GM19438 (cell line): ENCODE data around the gene CDH5.

Source experiments
- ATAC-seq: cut with Tn5 transposase; IDR thresholded peaks from one replicate; pipeline ENCODE4 v1.9.1; 2021; ENCODE audit warnings: low read depth; ENCODE audit not compliant: unreplicated experiment

CDH5 gene

GRCh38 chr16:66372078-66372897 is 5.8 kb downstream of the CDH5 start:
- no peak for ATAC-seq

- ATAC-seq: no peak
These were observed 6.3 kb downstream of the CDH5 start for GRCh38 chr16:66372898-66373155.

DNA sequence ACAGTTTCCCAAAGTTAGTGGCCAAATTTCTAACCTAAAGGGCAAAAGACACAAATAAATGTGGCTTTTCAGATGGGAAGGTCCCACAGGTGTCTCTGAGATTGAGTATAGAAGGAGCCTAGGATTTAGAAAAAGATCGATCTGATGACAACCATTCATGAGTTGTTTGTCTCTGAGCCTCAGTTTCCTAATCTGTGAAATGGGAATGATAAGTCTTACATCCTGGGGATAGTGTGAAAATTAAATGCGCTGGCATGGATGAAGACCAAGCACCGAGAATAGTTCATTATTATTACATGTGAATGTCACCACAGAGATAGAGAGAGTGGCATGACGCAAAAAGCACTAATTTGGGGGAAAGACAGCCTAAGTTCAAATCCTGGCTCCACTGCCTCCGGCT is 7.2 kb downstream of the CDH5 start:
- no peak for ATAC-seq

DNA sequence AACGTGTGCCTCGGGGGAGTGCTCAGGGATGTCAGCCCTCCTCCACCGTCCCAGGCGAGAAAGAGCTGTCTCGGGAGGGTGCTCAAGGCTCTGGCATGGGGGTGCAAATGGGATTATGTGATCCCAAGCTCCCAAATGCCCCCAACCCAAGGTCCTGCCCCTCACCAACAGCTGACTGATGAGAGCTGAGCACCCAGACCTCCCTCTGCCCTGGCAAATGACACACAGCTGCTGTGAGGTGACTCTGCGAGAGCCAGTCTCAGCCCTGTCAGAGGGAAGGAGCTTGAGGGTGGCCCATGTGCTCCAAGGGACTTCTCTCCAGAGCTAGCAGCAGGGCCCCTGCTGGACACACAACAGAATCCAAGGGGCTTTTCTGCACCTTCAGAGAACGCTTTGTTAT is 7.7 kb downstream of the CDH5 start:
- no peak for ATAC-seq

- no peak for ATAC-seq
These were observed 9.0 kb downstream of the CDH5 start for GRCh38 chr16:66375451-66375850.

GRCh38 chr16:66376114-66376513 is 9.6 kb downstream of the CDH5 start:
- ATAC-seq: no peak

GRCh38 chr16:66376577-66377305 is 10.2 kb downstream of the CDH5 start:
- no peak for ATAC-seq

GRCh38 chr16:66377324-66377723 is 10.8 kb downstream of the CDH5 start:
- no peak for ATAC-seq

- no peak for ATAC-seq
These were observed 12.5 kb downstream of the CDH5 start for GRCh38 chr16:66378741-66379570.

GRCh38 chr16:66379571-66379941 is 13.1 kb downstream of the CDH5 start:
- ATAC-seq: no peak

- ATAC-seq: no peak
These were observed 13.9 kb downstream of the CDH5 start for GRCh38 chr16:66380421-66380820.

- no peak for ATAC-seq
These were observed 15.2 kb downstream of the CDH5 start for GRCh38 chr16:66381585-66382170.

DNA sequence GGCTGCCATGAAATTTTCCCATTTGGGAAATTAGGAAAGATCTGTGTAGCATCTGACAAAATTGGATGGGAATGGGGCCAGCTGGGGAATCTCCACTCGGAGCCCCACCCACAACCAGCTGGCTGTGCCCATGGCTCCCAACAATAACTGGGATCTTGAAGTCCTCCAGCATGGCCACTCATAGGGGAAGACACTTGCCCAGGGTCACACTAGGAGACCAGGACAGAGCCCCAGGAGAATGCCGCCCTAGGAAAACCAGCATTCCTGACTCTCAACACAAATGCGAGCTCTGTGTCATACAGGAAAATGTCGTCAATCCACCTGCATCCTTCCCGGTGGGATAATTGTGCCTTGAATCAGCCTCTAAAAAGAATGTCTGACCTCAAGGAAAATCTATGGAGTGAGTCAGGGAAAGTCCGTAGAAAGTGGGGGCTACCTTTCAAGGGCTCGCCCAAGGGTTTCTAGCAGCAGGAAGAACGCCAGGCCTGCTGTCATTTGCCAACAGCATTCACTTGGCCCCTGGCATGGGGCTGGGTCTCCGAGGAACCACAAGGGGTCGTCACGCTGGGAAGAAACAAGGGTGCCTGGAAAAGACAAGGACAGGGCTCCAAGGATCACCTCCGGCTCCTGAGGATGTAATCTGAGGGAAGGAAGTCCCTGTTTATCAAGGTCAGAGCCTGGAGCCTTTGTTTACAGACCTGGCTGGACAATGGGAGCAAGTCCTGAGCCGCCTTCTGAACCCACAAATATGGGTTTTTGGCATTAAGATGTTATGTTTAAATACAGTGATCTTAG is 15.9 kb downstream of the CDH5 start:
- no peak for ATAC-seq

DNA sequence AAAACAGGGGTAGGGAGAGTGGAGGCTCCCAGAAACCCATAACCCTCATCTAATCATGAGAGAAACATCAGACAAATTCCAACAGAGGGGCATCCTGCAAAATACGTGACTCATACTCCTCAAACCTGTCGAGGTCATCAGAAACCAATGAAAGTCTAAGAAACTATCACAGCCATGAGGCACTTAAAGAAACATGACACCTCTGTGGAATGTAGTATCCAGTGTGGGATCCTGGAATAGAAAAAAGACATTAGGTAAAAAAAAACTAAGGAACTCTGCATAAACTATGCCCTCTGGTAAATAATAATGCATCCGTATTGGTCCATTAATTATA is 16.4 kb downstream of the CDH5 start:
- ATAC-seq: no peak

GRCh38 chr16:66383551-66383950 is 17.1 kb downstream of the CDH5 start:
- no peak for ATAC-seq

GRCh38 chr16:66385415-66385814 is 18.9 kb downstream of the CDH5 start:
- ATAC-seq: no peak

DNA sequence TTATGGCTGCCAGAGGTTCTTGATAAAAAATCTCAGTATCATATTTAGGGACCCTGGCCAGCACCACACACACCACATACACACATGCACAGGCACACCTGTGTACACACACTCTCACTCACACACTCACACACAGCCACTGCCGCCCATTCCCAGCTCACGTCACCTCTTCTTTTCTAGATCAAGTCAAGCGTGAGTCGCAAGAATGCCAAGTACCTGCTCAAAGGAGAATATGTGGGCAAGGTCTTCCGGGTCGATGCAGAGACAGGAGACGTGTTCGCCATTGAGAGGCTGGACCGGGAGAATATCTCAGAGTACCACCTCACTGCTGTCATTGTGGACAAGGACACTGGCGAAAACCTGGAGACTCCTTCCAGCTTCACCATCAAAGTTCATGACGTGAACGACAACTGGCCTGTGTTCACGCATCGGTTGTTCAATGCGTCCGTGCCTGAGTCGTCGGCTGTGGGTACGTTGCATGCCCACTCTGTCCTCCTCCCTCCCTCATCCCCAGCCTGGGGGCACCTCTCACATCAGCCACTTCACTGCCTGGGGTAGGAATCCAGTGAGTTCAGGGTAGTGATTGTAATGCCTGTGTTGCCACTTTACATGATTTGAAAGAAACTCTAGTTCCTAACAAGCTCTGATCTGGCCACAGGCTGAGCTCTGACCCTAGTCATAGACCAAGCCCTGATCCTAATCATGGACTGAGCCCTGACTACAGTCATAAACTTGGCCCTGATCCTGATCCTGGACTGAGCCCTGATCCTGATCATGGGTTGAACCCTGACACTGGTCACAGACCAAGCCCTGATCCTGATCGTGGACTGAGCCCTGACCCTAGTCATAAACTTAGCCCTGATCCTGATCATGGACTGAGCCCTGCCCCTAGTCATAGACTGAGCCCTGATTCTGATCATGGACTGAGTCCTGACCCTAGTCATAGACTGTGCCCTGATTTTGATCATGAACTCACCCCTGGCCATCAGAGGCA is 20.4 kb downstream of the CDH5 start:
- no peak for ATAC-seq

- no peak for ATAC-seq
These were observed 21.4 kb downstream of the CDH5 start for GRCh38 chr16:66387817-66388332.
